Astrocyte (in vitro differentiated cells and primary cell): Measurements from ENCODE around the gene FSIP1. TPM values are rescaled to one million over a fixed set of nuclear protein-coding genes. Genes with fewer than 3 reads are reported as not detected.

Experiments
- DNase-seq: peaks from one replicate; pipeline ENCODE4 v3.0.0-alpha.2; 2010; ENCODE audit warnings: low read depth
- FAIRE-seq: peaks from 2 replicates; lab custom pipeline; 2011; peaks lifted over from hg19 to GRCh38; lab: Jason Lieb, UNC
- H2AFZ ChIP-seq: 2 replicates; pipeline ENCODE4 v1.6.0; 2012; ENCODE audit warnings: low read depth, low read length, inconsistent platforms
- H3K27ac ChIP-seq: 2 replicates; pipeline ENCODE4 v1.5.1; 2011; ENCODE audit warnings: low read depth, low read length, inconsistent platforms
- H3K27me3 ChIP-seq: 2 replicates; pipeline ENCODE4 v1.6.0; 2011; ENCODE audit warnings: low read length, inconsistent platforms; ENCODE audit not compliant: insufficient read depth
- H3K36me3 ChIP-seq: 2 replicates; pipeline ENCODE4 v1.5.1; 2011; ENCODE audit warnings: low read length, inconsistent platforms; ENCODE audit not compliant: insufficient read depth
- H3K4me1 ChIP-seq: 2 replicates; pipeline ENCODE4 v1.5.1; 2011; ENCODE audit warnings: low read length, inconsistent platforms; ENCODE audit not compliant: insufficient read depth
- H3K4me2 ChIP-seq: 2 replicates; pipeline ENCODE4 v1.6.0; 2012; ENCODE audit warnings: low read length, inconsistent platforms
- H3K4me3 ChIP-seq: 2 replicates; pipeline ENCODE4 v1.5.1; 2011; ENCODE audit warnings: low read depth, mild to moderate bottlenecking, low read length, inconsistent platforms; ENCODE audit not compliant: insufficient read depth
- H3K79me2 ChIP-seq: 2 replicates; pipeline ENCODE4 v1.6.0; 2012; ENCODE audit warnings: mild to moderate bottlenecking, low read length, inconsistent platforms; ENCODE audit not compliant: insufficient read depth
- H3K9ac ChIP-seq: 2 replicates; pipeline ENCODE4 v1.6.0; 2012; ENCODE audit warnings: mild to moderate bottlenecking, low read length, inconsistent platforms
- H3K9me3 ChIP-seq: 2 replicates; pipeline ENCODE4 v1.5.1; 2012; ENCODE audit warnings: low read depth, mild to moderate bottlenecking, low read length, inconsistent platforms; ENCODE audit not compliant: insufficient read depth
- H4K20me1 ChIP-seq: 2 replicates; pipeline ENCODE4 v1.6.0; 2012; ENCODE audit warnings: low read length, inconsistent platforms; ENCODE audit not compliant: insufficient read depth
- H3K27ac Mint-ChIP-seq: one replicate; pipeline ENCODE4 v1.8.0; 2021; ENCODE audit warnings: mild to moderate bottlenecking, mixed read lengths; ENCODE audit not compliant: unreplicated experiment
- H3K27me3 Mint-ChIP-seq: one replicate; pipeline ENCODE4 v1.8.0; 2021; ENCODE audit warnings: low read depth, mixed read lengths; ENCODE audit not compliant: unreplicated experiment
- H3K36me3 Mint-ChIP-seq: one replicate; pipeline ENCODE4 v1.8.0; 2021; ENCODE audit warnings: low read depth, mixed read lengths; ENCODE audit not compliant: unreplicated experiment
- H3K4me1 Mint-ChIP-seq: one replicate; pipeline ENCODE4 v1.8.0; 2021; ENCODE audit warnings: low read depth, mixed read lengths; ENCODE audit not compliant: unreplicated experiment
- H3K4me3 Mint-ChIP-seq: one replicate; pipeline ENCODE4 v1.8.0; 2021; ENCODE audit warnings: mild to moderate bottlenecking, moderate library complexity, mixed read lengths; ENCODE audit not compliant: unreplicated experiment
- H3K9me3 Mint-ChIP-seq: one replicate; pipeline ENCODE4 v1.8.0; 2021; ENCODE audit warnings: mild to moderate bottlenecking, mixed read lengths; ENCODE audit not compliant: unreplicated experiment
- EZH2 ChIP-seq: IDR thresholded peaks from 2 replicates; pipeline ENCODE4 v1.6.1; 2012; ENCODE audit warnings: mild to moderate bottlenecking, low read length, inconsistent platforms; ENCODE audit not compliant: insufficient read depth
- total RNA-seq: library from RNA; stranded (reverse); gene quantifications from 2 replicates; pipeline ENCODE4 v1.2.1, GENCODE V29; 2021
- TF ChIP-seq, protein P1 (sequence below): IDR thresholded peaks from 2 replicates; pipeline ENCODE4 v1.5.1; 2011; ENCODE audit warnings: low read depth, mild to moderate bottlenecking, inconsistent platforms, low read length, moderate library complexity; ENCODE audit not compliant: insufficient read depth

FSIP1 gene
- total RNA-seq, 1 donor from 2014 or later = 0.77 TPM

DNA sequence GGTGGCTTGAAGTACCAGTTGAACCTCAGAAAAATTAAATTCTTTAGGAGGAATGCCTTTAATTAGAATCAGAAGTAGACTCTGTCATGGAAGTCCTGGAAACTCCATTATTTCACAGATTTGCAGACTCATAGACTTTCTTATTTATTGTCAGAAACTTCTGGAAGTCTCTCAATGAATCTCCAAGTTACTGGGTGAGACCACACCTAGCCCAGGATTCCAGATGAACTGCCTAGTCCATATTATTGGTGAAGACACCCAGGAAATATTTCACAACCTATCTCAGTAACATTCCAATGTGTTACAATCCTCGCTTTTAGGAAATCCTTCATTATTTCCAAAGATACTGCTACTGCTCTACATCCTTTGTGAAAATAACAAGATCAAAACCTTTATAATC is 208.2 kb downstream of the FSIP1 start:
- Histone ChIP-seq H3K4me1 (peaks cover 10% of the 10 kb centered on the region), H2AFZ (no peak overlapping the region), H3K27ac (no peak overlapping the region), H3K36me3 (no peaks in the 10 kb centered on the region), H4K20me1 (no peaks in the 10 kb centered on the region), H3K9me3 (no peaks in the 10 kb centered on the region), H3K4me2 (no peak overlapping the region), H3K4me3 (no peak overlapping the region), H3K9ac (no peak overlapping the region), H3K27me3 (no peaks in the 10 kb centered on the region), H3K79me2 (no peaks in the 10 kb centered on the region)
- Mint-ChIP-seq H3K27me3 (peaks cover 3% of the 10 kb centered on the region), H3K4me3 (no peak overlapping the region), H3K4me1 (peaks cover 15% of the 10 kb centered on the region), H3K9me3 (peaks cover 6% of the 10 kb centered on the region), H3K27ac (no peak overlapping the region), H3K36me3 (no peaks in the 10 kb centered on the region)
- no peak for DNase-seq
- TF ChIP-seq, protein P1, sequence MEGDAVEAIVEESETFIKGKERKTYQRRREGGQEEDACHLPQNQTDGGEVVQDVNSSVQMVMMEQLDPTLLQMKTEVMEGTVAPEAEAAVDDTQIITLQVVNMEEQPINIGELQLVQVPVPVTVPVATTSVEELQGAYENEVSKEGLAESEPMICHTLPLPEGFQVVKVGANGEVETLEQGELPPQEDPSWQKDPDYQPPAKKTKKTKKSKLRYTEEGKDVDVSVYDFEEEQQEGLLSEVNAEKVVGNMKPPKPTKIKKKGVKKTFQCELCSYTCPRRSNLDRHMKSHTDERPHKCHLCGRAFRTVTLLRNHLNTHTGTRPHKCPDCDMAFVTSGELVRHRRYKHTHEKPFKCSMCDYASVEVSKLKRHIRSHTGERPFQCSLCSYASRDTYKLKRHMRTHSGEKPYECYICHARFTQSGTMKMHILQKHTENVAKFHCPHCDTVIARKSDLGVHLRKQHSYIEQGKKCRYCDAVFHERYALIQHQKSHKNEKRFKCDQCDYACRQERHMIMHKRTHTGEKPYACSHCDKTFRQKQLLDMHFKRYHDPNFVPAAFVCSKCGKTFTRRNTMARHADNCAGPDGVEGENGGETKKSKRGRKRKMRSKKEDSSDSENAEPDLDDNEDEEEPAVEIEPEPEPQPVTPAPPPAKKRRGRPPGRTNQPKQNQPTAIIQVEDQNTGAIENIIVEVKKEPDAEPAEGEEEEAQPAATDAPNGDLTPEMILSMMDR = no peak
- TF ChIP-seq EZH2 = no peak
- peak; percentile 67 for FAIRE-seq

DNA sequence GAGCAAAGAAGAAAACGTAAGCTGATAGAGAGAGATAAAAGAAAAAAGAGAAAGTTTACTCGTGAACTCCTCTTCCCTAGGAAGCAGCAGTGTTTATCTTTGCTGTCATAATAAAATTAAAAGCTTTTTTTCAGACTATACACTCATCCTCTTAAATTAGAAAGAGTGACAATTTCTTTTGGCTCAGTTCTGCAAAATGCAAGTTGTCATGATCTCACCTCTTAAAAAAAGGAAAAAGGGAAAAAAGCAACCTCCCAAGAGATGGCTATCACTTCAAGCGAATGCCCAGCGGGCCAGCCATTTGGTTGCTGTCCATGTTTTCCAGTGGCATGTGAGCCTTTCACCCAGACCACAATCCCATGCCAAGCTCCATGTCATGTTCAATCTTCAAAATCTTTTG is 208.8 kb downstream of the FSIP1 start:
- H3K4me1 Mint-ChIP-seq = peaks cover 9% of the 10 kb centered on the region
- DNase-seq = no peak
- FAIRE-seq = peak; percentile 29
- no peak overlapping the region for H3K27ac ChIP-seq
- H3K79me2 ChIP-seq = no peaks in the 10 kb centered on the region
- TF ChIP-seq EZH2 = no peak
- TF ChIP-seq, protein P1 = no peak
- H3K27me3 ChIP-seq = no peaks in the 10 kb centered on the region
- H3K36me3 ChIP-seq = no peaks in the 10 kb centered on the region
- no peak overlapping the region for H3K4me2 ChIP-seq
- H3K9me3 ChIP-seq = no peaks in the 10 kb centered on the region
- peaks cover 4% of the 10 kb centered on the region for H3K4me1 ChIP-seq
- H3K4me3 Mint-ChIP-seq = no peak overlapping the region
- no peak overlapping the region for H3K9ac ChIP-seq
- H3K27me3 Mint-ChIP-seq = peaks cover 3% of the 10 kb centered on the region
- H4K20me1 ChIP-seq = no peaks in the 10 kb centered on the region
- peaks cover 4% of the 10 kb centered on the region for H3K9me3 Mint-ChIP-seq
- no peak overlapping the region for H3K4me3 ChIP-seq
- H2AFZ ChIP-seq = no peak overlapping the region
- no peak overlapping the region for H3K27ac Mint-ChIP-seq
- H3K36me3 Mint-ChIP-seq = no peaks in the 10 kb centered on the region

DNA sequence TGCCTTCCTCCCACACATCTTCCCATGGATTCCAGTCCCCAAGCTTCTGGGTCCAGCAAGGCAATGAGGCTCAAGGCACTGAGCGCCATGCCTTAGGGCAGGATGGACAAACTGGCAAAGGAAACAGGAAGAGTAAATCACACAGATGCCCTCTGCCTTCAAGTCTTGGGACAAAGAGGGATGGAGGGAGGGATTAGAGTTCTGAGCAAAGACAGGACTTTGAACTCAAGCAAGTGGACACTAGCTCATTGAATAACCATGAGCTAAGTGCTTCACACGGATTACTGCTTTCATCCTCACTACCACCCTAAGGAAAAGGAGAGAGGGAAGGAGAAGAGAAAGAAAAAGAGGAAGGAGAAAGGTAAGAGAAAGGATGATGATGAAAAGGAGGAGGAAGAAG is 209.4 kb downstream of the FSIP1 start:
- Histone ChIP-seq H3K4me1 (no peaks in the 10 kb centered on the region), H4K20me1 (no peaks in the 10 kb centered on the region), H3K79me2 (no peaks in the 10 kb centered on the region), H3K4me3 (no peak overlapping the region), H3K36me3 (no peaks in the 10 kb centered on the region), H3K9me3 (no peaks in the 10 kb centered on the region), H3K27me3 (no peaks in the 10 kb centered on the region), H3K4me2 (no peak overlapping the region), H3K9ac (no peak overlapping the region), H3K27ac (no peak overlapping the region), H2AFZ (no peak overlapping the region)
- Mint-ChIP-seq H3K9me3 (peaks cover 4% of the 10 kb centered on the region), H3K4me1 (peaks cover 4% of the 10 kb centered on the region), H3K27me3 (peaks cover 3% of the 10 kb centered on the region), H3K36me3 (no peaks in the 10 kb centered on the region), H3K27ac (no peak overlapping the region), H3K4me3 (no peak overlapping the region)
- FAIRE-seq (no peak), DNase-seq (no peak)
- TF ChIP-seq EZH2 = no peak
- TF ChIP-seq, protein P1 = no peak
